Gastrocnemius medialis (tissue), 4 donors: Measurements from ENCODE around the gene PRDX4.

Source experiments
- POLR2A ChIP-seq, 2 donors: fragments of 450-650 bp; IDR thresholded peaks; one replicate each; pipeline ENCODE4 v1.6.1; 2017; ENCODE audit warnings: antibody characterized with exemption in 2 of 2, mild to moderate bottlenecking in 2 of 2, moderate library complexity in 2 of 2
- TF ChIP-seq, protein P1 (sequence below), 5 experiments: fragments of 450-650 bp in 3 of 5; fragments of 200-600 bp in 2 of 5; sonication (generic) in 2 of 5; IDR thresholded peaks in 4 of 5; conservative IDR thresholded peaks in 1 of 5; 1 replicate in 4 of 5; 2 replicates in 1 of 5; pipeline ENCODE4 v1.5.1; 2016 to 2019; ENCODE audit warnings: antibody characterized with exemption in 5 of 5, mild to moderate bottlenecking in 3 of 5, moderate library complexity in 3 of 5

- TF ChIP-seq, protein P1, sequence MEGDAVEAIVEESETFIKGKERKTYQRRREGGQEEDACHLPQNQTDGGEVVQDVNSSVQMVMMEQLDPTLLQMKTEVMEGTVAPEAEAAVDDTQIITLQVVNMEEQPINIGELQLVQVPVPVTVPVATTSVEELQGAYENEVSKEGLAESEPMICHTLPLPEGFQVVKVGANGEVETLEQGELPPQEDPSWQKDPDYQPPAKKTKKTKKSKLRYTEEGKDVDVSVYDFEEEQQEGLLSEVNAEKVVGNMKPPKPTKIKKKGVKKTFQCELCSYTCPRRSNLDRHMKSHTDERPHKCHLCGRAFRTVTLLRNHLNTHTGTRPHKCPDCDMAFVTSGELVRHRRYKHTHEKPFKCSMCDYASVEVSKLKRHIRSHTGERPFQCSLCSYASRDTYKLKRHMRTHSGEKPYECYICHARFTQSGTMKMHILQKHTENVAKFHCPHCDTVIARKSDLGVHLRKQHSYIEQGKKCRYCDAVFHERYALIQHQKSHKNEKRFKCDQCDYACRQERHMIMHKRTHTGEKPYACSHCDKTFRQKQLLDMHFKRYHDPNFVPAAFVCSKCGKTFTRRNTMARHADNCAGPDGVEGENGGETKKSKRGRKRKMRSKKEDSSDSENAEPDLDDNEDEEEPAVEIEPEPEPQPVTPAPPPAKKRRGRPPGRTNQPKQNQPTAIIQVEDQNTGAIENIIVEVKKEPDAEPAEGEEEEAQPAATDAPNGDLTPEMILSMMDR (IDR thresholded peaks at IDR 0.05 in 4 of 5, conservative IDR thresholded peaks at IDR 0.05 in 1 of 5), result peak in 2 of 5 experiments; percentile 47 to 49
- no peak for TF ChIP-seq POLR2A (IDR thresholded peaks at IDR 0.05)
These were observed 27.3 kb downstream of the PRDX4 start for GRCh38 chrX:23694606-23695005.
